ENCODE results near the gene CALHM2. TPM values are rescaled to one million over a fixed set of nuclear protein-coding genes. Genes with fewer than 3 reads are reported as not detected.

CALHM2 gene
- total and polyA plus RNA-seq, 2 of the 4 experiments (the other 2 are of a cell fraction), result 2.5 to 7.9 TPM

Other genes starting within 250 kb of the CALHM2 start
- gene RPEL1, start 206.5 kb downstream of the CALHM2 start, total RNA-seq (2012; rRNA removed), result under 0.01 and 0.28 TPM in 2 replicates
- 0.07 and 0.26 TPM in 2 replicates for gene RPEL1, start 206.5 kb downstream of the CALHM2 start, polyA plus RNA-seq (2012; rRNA removed)
- 4.5 and 6.4 TPM in 2 replicates for gene INA, start 175.2 kb downstream of the CALHM2 start, total RNA-seq (2012; rRNA removed)
- gene INA, start 175.2 kb downstream of the CALHM2 start, polyA plus RNA-seq (2012; rRNA removed), result 7.5 and 8.8 TPM in 2 replicates
- gene PCGF6, start 101.2 kb downstream of the CALHM2 start, total RNA-seq (2012; rRNA removed), result 6.5 and 10.0 TPM in 2 replicates
- gene PCGF6, start 101.2 kb downstream of the CALHM2 start, polyA plus RNA-seq (2012; rRNA removed), result 4.0 and 4.9 TPM in 2 replicates
- 3.6 and 5.0 TPM in 2 replicates for gene TAF5, start 84.4 kb downstream of the CALHM2 start, total RNA-seq (2012; rRNA removed)
- gene TAF5, start 84.4 kb downstream of the CALHM2 start, polyA plus RNA-seq (2012; rRNA removed), result 1.7 and 1.9 TPM in 2 replicates
- 101 and 128 TPM in 2 replicates for gene ATP5MK, start 55.9 kb downstream of the CALHM2 start, total RNA-seq (2012; rRNA removed)
- 73.4 and 89.8 TPM in 2 replicates for gene ATP5MK, start 55.9 kb downstream of the CALHM2 start, polyA plus RNA-seq (2012; rRNA removed)
- gene PDCD11, start 55.7 kb downstream of the CALHM2 start, total RNA-seq (2012; rRNA removed), result 49.7 and 56.8 TPM in 2 replicates
- gene PDCD11, start 55.7 kb downstream of the CALHM2 start, polyA plus RNA-seq (2012; rRNA removed), result 20.0 and 20.4 TPM in 2 replicates
- gene CALHM1, start 6.5 kb upstream of the CALHM2 start, total RNA-seq (2012; rRNA removed), result not detected in 2 replicates
- gene CALHM1, start 6.5 kb upstream of the CALHM2 start, polyA plus RNA-seq (2012; rRNA removed), result not detected in 2 replicates
- gene CALHM3, start 26.9 kb upstream of the CALHM2 start, total RNA-seq (2012; rRNA removed), result not detected in 2 replicates
- gene CALHM3, start 26.9 kb upstream of the CALHM2 start, polyA plus RNA-seq (2012; rRNA removed), result not detected in 2 replicates
- 0.28 and 0.36 TPM in 2 replicates for gene NEURL1, start 41.3 kb upstream of the CALHM2 start, total RNA-seq (2012; rRNA removed)
- gene NEURL1, start 41.3 kb upstream of the CALHM2 start, polyA plus RNA-seq (2012; rRNA removed), result 0.82 and 1.5 TPM in 2 replicates